Activated T-helper 2 cell treated with anti-CD3 and anti-CD28 coated beads, Interferon-gamma antibody, Interleukin-2, Interleukin-4, amounts not matched to agents 10 μg/mL and 5 μg/mL and 100 μg/mL, durations not matched to agents 14 hours and 24 hours and 36 hours (primary cell): Measurements from ENCODE around the gene HEG1. TPM values are rescaled to one million over a fixed set of nuclear protein-coding genes. Genes with fewer than 3 reads are reported as not detected.

Experiments
- DNase-seq: peaks from one replicate; pipeline ENCODE4 v3.0.0; 2021; ENCODE audit warnings: low spot score
- H3K27ac Mint-ChIP-seq: one replicate; pipeline ENCODE4 v1.8.0; 2021; ENCODE audit warnings: mixed read lengths
- H3K27me3 Mint-ChIP-seq: one replicate; pipeline ENCODE4 v1.8.0; 2021; ENCODE audit warnings: low read depth, mixed read lengths
- H3K36me3 Mint-ChIP-seq: one replicate; pipeline ENCODE4 v1.8.0; 2021; ENCODE audit warnings: low read depth, mixed read lengths
- H3K4me1 Mint-ChIP-seq: one replicate; pipeline ENCODE4 v1.8.0; 2021; ENCODE audit warnings: low read depth, mixed read lengths
- H3K4me3 Mint-ChIP-seq: one replicate; pipeline ENCODE4 v1.8.0; 2021; ENCODE audit warnings: low read depth, mild to moderate bottlenecking, moderate library complexity, mixed read lengths
- H3K9me3 Mint-ChIP-seq: one replicate; pipeline ENCODE4 v1.8.0; 2021; ENCODE audit warnings: mixed read lengths
- intact Hi-C: fragments of 100-400 bp; cut with micrococcal nuclease; formaldehyde crosslinking; loops from one replicate; pipeline ENCODE4 v1.15.1; 2023
- total RNA-seq: library from RNA; stranded (reverse); gene quantifications from 2 replicates; pipeline ENCODE4 v1.2.3, GENCODE V29; 2022

HEG1 gene
- total RNA-seq, 1 donor from 2014 or later = 59.1 TPM

DNA sequence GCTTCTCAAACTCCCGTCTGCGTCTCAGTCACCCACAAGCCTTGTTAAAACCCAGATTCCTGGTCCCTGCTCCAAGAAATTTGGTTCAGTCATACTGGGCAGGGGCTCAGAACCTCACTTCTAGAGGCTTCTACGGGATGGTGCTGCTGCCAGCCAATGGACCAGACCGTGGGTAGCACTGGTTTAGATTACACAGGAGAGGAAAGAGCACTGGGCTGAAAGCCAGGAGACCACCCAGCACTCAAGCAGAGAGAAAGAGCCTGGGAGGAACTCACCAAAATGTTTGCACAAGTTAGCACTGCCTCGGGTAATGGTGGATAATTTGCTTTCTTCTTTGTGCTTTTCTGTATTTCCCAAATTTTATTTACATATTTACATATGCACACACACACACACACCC, 74.3 kb downstream of the HEG1 start:
- H3K27ac Mint-ChIP-seq = no peak overlapping the region
- DNase-seq = no peak
- H3K9me3 Mint-ChIP-seq = no peaks in the 10 kb centered on the region
- no peak overlapping the region for H3K4me3 Mint-ChIP-seq
- peaks cover 38% of the 10 kb centered on the region for H3K36me3 Mint-ChIP-seq
- intact Hi-C loops = no loop called here
- no peaks in the 10 kb centered on the region for H3K4me1 Mint-ChIP-seq
- no peaks in the 10 kb centered on the region for H3K27me3 Mint-ChIP-seq

DNA sequence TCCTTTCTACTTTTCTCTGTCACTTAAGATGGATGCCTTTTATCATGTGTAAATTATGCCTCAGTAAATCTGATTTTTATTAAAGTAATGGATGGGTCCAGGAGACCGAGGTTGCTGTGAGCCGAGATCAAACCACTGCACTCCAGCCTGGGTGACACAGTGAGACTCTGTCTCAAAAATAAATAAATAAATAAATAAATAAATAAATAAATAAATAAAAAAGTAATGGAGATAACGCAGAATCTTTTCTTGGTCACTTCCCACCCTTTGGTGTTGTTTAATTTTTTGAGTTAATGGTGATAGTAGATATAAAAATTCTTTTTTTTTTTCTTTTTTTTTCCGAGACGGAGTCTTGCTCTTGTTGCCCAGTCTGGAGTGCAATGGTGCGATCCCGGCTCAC, 77.2 kb downstream of the HEG1 start:
- H3K27me3 Mint-ChIP-seq = no peaks in the 10 kb centered on the region
- no peak for DNase-seq
- no peak overlapping the region for H3K4me3 Mint-ChIP-seq
- H3K9me3 Mint-ChIP-seq = no peaks in the 10 kb centered on the region
- peaks cover 47% of the 10 kb centered on the region for H3K36me3 Mint-ChIP-seq
- H3K27ac Mint-ChIP-seq = no peak overlapping the region
- H3K4me1 Mint-ChIP-seq = no peaks in the 10 kb centered on the region
- intact Hi-C loops = no loop called here

GRCh38 chr3:124976383-124976782, 79.4 kb downstream of the HEG1 start:
- no peak overlapping the region for H3K27ac Mint-ChIP-seq
- peaks cover 55% of the 10 kb centered on the region for H3K36me3 Mint-ChIP-seq
- intact Hi-C loops = no loop called here
- no peaks in the 10 kb centered on the region for H3K9me3 Mint-ChIP-seq
- no peaks in the 10 kb centered on the region for H3K27me3 Mint-ChIP-seq
- H3K4me1 Mint-ChIP-seq = no peaks in the 10 kb centered on the region
- no peak for DNase-seq
- no peak overlapping the region for H3K4me3 Mint-ChIP-seq

- no peaks in the 10 kb centered on the region for H3K4me1 Mint-ChIP-seq
- no peaks in the 10 kb centered on the region for H3K27me3 Mint-ChIP-seq
- no peak overlapping the region for H3K4me3 Mint-ChIP-seq
- H3K36me3 Mint-ChIP-seq = peaks cover 66% of the 10 kb centered on the region
- no peaks in the 10 kb centered on the region for H3K9me3 Mint-ChIP-seq
- no peak for DNase-seq
- intact Hi-C loops = no loop called here
- H3K27ac Mint-ChIP-seq = no peak overlapping the region
These were observed 81.1 kb downstream of the HEG1 start for GRCh38 chr3:124974691-124975090.

DNA sequence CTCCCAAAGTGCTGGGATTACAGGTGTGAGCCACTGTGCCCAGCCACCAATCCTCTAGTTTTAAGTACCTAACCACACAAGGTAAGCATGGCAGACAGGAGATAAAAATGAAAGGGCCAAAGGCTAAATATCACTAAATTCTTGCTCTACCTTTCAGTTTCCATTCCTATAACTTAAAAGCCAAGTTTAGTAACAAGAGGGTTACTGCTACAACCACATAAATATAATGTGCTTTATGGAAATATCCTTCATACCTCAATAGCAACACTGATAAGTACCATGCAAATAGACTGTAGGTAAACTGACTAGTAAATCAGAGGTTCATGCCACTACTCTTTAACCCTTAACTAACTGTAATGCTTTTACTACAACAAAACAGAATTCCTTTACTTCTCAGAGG, 82.5 kb downstream of the HEG1 start:
- no peaks in the 10 kb centered on the region for H3K27me3 Mint-ChIP-seq
- no peaks in the 10 kb centered on the region for H3K4me1 Mint-ChIP-seq
- H3K9me3 Mint-ChIP-seq = no peaks in the 10 kb centered on the region
- H3K27ac Mint-ChIP-seq = no peak overlapping the region
- H3K36me3 Mint-ChIP-seq = peaks cover 68% of the 10 kb centered on the region
- DNase-seq = no peak
- intact Hi-C loops = no loop called here
- H3K4me3 Mint-ChIP-seq = no peak overlapping the region

- Mint-ChIP-seq H3K27me3 (no peaks in the 10 kb centered on the region), H3K4me3 (no peak overlapping the region), H3K4me1 (no peaks in the 10 kb centered on the region), H3K27ac (no peak overlapping the region), H3K36me3 (peaks cover 67% of the 10 kb centered on the region), H3K9me3 (no peaks in the 10 kb centered on the region)
- no peak for DNase-seq
- intact Hi-C loops = no loop called here
These were observed 83.3 kb downstream of the HEG1 start for GRCh38 chr3:124972457-124972856.

DNA sequence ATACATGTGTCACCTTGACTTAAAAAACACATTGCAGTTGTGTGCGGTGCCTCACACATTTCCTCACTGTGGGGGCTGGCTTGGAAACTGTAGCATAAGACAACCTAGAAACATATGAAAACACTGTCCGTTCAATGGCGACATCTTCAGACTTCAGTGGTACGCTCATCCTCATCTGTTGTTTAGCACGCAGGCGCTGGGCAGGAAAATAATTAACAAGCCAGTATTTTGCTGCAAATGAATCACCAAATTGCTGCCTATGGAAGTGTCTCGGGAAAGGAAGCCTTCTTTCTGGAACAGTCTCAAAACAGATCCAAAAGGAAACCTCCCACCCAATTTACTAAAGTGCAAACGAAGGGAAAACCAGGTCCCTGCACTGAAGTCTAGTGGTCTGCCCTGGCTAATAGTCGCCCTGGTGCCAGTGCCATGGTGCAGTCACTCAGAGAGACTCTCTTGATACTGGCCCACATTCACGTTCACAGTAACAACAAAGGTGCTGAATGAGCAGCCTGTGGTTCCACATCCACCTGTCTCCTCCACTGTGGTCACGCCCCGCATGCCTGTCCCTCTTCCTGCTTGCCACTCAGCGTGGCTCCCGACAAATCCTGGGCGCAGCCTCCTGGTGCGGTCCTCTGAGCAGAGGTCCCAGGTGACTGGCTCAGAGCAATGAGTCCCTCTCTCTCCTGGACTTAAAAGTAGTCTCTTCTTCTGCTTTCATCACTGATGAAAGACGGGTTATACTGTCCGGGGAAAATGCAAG, 85.7 kb downstream of the HEG1 start:
- H3K9me3 Mint-ChIP-seq = no peaks in the 10 kb centered on the region
- intact Hi-C loops = no loop called here
- DNase-seq = no peak
- no peaks in the 10 kb centered on the region for H3K27me3 Mint-ChIP-seq
- peaks cover 47% of the 10 kb centered on the region for H3K36me3 Mint-ChIP-seq
- H3K4me3 Mint-ChIP-seq = no peak overlapping the region
- H3K27ac Mint-ChIP-seq = no peak overlapping the region
- no peaks in the 10 kb centered on the region for H3K4me1 Mint-ChIP-seq

GRCh38 chr3:124969190-124969589, 86.6 kb downstream of the HEG1 start:
- Mint-ChIP-seq H3K27me3 (no peaks in the 10 kb centered on the region), H3K4me1 (no peaks in the 10 kb centered on the region), H3K9me3 (no peaks in the 10 kb centered on the region), H3K36me3 (peaks cover 44% of the 10 kb centered on the region), H3K27ac (no peak overlapping the region), H3K4me3 (no peak overlapping the region)
- DNase-seq = no peak
- intact Hi-C loops = no loop called here

DNA sequence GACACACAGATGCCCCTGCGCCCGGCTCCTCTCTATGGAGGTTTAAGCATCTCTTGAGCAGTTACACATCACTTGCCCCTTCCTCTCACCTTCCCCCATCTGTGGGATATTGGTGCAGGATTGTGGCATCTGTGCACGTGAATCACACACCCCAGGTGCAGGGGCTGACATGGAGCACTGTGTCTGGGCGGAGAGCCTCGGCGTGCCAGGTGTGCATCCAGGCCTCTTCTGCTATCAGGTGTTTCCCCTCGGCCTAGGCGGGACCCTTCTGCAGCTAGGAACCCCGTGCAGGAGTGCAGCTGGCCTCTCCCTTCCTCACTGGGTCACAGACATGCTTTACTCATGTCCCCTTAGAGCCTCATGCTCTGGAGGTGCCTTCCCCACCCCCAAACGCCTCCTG, 87.8 kb downstream of the HEG1 start:
- H3K4me1 Mint-ChIP-seq = no peaks in the 10 kb centered on the region
- intact Hi-C loops = no loop called here
- H3K27ac Mint-ChIP-seq = no peak overlapping the region

GRCh38 chr3:124966521-124967445, 89.0 kb downstream of the HEG1 start:
- Mint-ChIP-seq H3K4me3 (no peak overlapping the region), H3K4me1 (no peaks in the 10 kb centered on the region)
- DNase-seq = no peak

More for the DNA sequence above, 87.8 kb downstream of the HEG1 start:
- DNase-seq = no peak
- Mint-ChIP-seq H3K36me3 (peaks cover 32% of the 10 kb centered on the region), H3K9me3 (no peaks in the 10 kb centered on the region), H3K4me3 (no peak overlapping the region), H3K27me3 (peaks cover 2% of the 10 kb centered on the region)

DNA sequence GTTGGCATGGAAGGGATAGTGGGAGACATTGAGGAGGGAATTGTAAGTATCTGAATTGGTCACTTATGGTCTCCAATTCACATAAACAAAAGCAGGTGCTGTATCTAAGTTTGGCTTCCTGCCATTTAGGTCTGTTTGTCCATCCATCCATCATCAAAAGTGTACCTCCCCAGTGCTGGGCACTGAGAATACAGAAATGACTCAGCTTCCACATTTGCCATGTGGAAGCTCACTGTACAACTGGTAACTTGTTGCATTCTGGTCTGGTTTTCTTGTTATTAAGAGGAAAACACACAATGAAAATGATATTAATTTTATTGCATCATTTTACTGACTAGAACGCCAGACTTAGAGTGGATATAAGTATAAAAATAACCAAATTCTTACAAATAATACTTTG, 90.4 kb downstream of the HEG1 start:
- Mint-ChIP-seq H3K9me3 (no peaks in the 10 kb centered on the region), H3K27ac (no peak overlapping the region), H3K36me3 (peaks cover 17% of the 10 kb centered on the region), H3K27me3 (peaks cover 10% of the 10 kb centered on the region), H3K4me3 (no peak overlapping the region), H3K4me1 (no peaks in the 10 kb centered on the region)
- intact Hi-C loops = no loop called here
- no peak for DNase-seq

More at GRCh38 chr3:124966521-124967445, 89.0 kb downstream of the HEG1 start:
- H3K27ac Mint-ChIP-seq = no peak overlapping the region
- intact Hi-C loops = no loop called here
- peaks cover 25% of the 10 kb centered on the region for H3K36me3 Mint-ChIP-seq
- peaks cover 9% of the 10 kb centered on the region for H3K27me3 Mint-ChIP-seq
- H3K9me3 Mint-ChIP-seq = no peaks in the 10 kb centered on the region

GRCh38 chr3:124964387-124964786, 91.4 kb downstream of the HEG1 start:
- Mint-ChIP-seq H3K27ac (no peak overlapping the region), H3K4me1 (no peaks in the 10 kb centered on the region), H3K4me3 (no peak overlapping the region), H3K36me3 (peaks cover 7% of the 10 kb centered on the region), H3K9me3 (no peaks in the 10 kb centered on the region), H3K27me3 (peaks cover 14% of the 10 kb centered on the region)
- DNase-seq = no peak
- intact Hi-C loops = no loop called here

DNA sequence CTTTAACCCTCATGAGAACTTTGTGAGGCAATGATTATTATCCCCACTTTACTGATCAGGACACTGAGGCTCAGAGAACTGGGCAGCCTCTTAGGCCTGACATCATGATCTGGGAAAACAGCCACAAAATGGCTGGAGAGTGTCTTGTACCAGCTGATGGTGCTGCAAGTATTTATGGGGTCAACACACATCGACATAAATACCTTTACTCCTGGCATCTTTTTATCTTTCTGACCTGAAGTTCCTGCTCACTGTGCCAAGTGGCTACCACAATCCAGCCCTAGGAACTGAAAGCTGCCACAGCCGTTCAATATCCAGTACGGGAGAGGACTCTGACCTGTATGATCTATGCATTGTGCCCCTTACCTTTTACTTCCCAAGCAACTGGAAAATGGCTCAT, 92.0 kb downstream of the HEG1 start:
- Mint-ChIP-seq H3K36me3 (peaks cover 7% of the 10 kb centered on the region), H3K4me3 (no peak overlapping the region), H3K4me1 (no peaks in the 10 kb centered on the region), H3K27me3 (peaks cover 14% of the 10 kb centered on the region), H3K27ac (no peak overlapping the region), H3K9me3 (no peaks in the 10 kb centered on the region)
- no peak for DNase-seq
- intact Hi-C loops = no loop called here
